Suppressor macrophage treated with lipopolysaccharide for 1 hour (primary cell): ENCODE data around the gene MSH5.

Experiments
- DNase-seq, 3 donors: peaks; one replicate each; pipeline ENCODE4 v3.0.0-alpha.2; 2020 to 2022

MSH5 gene

GRCh38 chr6:31730631-31731086 lies 9.1 kb upstream of the MSH5 start:
- no peak for DNase-seq

- no peak for DNase-seq
Observed at GRCh38 chr6:31732029-31732428, 7.8 kb upstream of the MSH5 start.

GRCh38 chr6:31733734-31734133 lies 6.1 kb upstream of the MSH5 start:
- DNase-seq: no peak

- no peak for DNase-seq
Observed at GRCh38 chr6:31734247-31734820, 5.5 kb upstream of the MSH5 start.

GRCh38 chr6:31734821-31735406 lies 4.9 kb upstream of the MSH5 start:
- DNase-seq: peak; percentile 87 to 88 (median 87)

GRCh38 chr6:31736021-31736767 lies 3.6 kb upstream of the MSH5 start, which contains the start of gene CLIC1:
Gene CLIC1, minus strand, starts transcription at chr6:31736530. Its CDS starts 230 bp downstream, at chr6:31736300.
- peak; percentile 92 to 96 (median 94) for DNase-seq

GRCh38 chr6:31736768-31737314 lies 3.0 kb upstream of the MSH5 start:
- peak; percentile 27 to 48 (median 46) for DNase-seq

GRCh38 chr6:31737315-31737990 lies 2.4 kb upstream of the MSH5 start:
- peak; percentile 43 to 82 (median 73) for DNase-seq

- peak; percentile 92 to 95 (median 92) for DNase-seq
Observed at GRCh38 chr6:31737991-31738979, 1.5 kb upstream of the MSH5 start.

- DNase-seq: peak; percentile 64 to 80 (median 71)
Observed at GRCh38 chr6:31740397-31741223, 805 bp downstream of the MSH5 start.

- no peak for DNase-seq
Observed at GRCh38 chr6:31741815-31742214, 2.0 kb downstream of the MSH5 start.

GRCh38 chr6:31742894-31743293 lies 3.1 kb downstream of the MSH5 start:
- DNase-seq: no peak

- DNase-seq: no peak
Observed at GRCh38 chr6:31744422-31744821, 4.6 kb downstream of the MSH5 start.

- no peak for DNase-seq
Observed at GRCh38 chr6:31749301-31750036, 9.7 kb downstream of the MSH5 start.

GRCh38 chr6:31750411-31751022 lies 10.7 kb downstream of the MSH5 start:
- no peak for DNase-seq

- peak in 1 of 3 donors; percentile 11 for DNase-seq
Observed at GRCh38 chr6:31752739-31753319, 13.0 kb downstream of the MSH5 start.

- no peak for DNase-seq
Observed at GRCh38 chr6:31758281-31758680, 18.5 kb downstream of the MSH5 start.

GRCh38 chr6:31760790-31761189 lies 21.0 kb downstream of the MSH5 start:
- DNase-seq: no peak

- no peak for DNase-seq
Observed at GRCh38 chr6:31761343-31761742, 21.5 kb downstream of the MSH5 start.
